8988T (cell line): ENCODE results near the gene FNIP1.
"Not testable (repeated sequence)": the region's sequence is repeated elsewhere in the genome, so short reads cannot be mapped to it uniquely, and the experiment has no call there.

Source experiments
- DNase-seq: peaks from one replicate; pipeline ENCODE4 v3.0.0; 2011

Gene FNIP1

GRCh38 chr5:131635684-131636572 lies 160.9 kb downstream of the FNIP1 start:
- DNase-seq = no peak

DNA sequence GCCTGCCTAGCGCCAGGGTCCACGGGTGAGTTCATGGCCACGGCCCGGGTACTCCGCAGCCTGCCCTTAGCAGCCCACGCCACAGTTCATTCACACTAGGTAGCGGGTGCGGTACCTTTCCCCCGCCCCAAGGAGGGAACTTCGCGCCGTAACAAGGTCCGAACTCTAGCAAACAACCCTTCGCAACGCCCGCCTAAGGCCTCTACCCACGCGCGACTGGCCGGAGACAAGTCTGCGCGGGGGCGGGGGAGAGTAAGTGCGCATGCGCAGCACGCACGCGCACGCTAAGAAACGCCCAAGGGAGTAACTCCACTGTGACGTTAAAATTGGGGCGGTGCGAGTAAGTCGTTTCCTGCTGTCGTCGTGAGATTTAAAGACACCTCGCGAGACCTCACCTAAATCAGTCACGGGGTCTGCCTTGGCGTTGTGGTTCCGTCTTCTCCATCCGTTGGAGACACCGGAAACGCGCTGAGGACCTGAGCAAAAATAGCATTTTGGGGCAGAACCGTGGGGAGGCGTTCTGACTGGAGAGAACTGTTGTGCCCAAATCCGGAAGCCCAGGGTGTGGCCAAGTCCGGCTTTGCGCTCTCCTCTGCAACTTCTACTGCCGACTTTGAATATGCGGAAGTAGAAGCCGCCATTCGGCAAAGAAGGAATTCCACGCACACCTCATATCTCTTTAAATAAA lies 161.7 kb downstream of the FNIP1 start, which contains the start of gene RAPGEF6:
Gene RAPGEF6, minus strand, starts transcription at position 234 of the 688 bp plus-strand sequence. Its CDS starts 199 bp downstream, at position 35.
- DNase-seq = peak; percentile 33

DNA sequence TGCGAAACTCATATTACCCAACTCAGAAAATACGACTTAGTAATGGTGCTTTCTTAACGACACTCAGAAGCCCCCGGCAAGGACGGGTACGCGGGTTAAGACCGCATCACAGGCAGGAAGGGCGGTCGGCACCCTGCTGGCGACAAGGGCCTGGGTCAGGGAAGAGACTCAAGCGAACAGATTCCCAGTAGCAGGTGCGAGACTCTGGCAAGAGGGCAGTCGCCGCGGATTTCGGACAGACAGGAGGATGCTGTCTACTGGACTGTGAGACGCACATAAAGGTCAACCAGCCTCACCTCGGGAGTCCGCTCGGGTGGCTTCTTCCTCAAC lies 162.2 kb downstream of the FNIP1 start:
- no peak for DNase-seq

GRCh38 chr5:131634238-131634637 lies 162.6 kb downstream of the FNIP1 start:
- DNase-seq = no peak

DNA sequence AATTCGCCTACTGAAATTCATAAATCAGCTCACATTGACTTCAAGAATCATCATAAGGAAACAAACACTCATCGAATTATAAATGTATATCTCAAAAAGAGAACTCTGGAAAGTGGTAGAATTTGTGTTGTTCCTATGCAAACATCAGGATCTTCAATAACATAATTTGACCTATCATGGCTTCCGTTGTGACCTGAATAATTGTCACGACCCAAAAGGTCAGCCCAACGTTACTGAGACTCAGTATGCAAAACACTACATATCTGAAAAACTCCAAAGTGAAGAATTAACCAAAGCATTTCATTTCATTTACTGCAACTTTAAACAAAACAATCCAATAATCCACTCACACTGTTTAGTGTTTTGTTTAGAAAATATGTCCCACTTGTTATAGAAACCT lies 163.0 kb downstream of the FNIP1 start:
- DNase-seq = no peak

GRCh38 chr5:131630963-131631350 lies 165.9 kb downstream of the FNIP1 start:
- DNase-seq = no peak

- DNase-seq = no peak
Observed at GRCh38 chr5:131630208-131630962, 166.4 kb downstream of the FNIP1 start.

DNA sequence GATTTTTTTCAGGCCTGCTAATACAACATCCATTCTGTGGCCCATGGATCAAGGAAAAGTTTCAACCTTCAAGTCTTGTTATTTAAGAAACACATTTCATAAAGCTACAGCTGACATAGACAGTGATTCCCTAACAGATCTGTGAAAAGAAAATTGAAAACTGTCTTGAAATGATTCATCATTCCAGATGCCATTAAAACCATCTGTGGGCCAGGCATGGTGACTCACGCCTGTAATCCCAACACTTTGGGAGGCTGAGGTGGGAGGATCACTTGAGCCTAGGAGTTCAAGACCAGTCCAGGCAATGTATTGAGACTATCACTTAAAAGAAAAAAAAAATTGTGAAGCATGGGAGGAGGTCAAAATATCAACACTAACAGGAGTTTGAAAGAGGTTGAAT lies 167.8 kb downstream of the FNIP1 start:
- no peak for DNase-seq

DNA sequence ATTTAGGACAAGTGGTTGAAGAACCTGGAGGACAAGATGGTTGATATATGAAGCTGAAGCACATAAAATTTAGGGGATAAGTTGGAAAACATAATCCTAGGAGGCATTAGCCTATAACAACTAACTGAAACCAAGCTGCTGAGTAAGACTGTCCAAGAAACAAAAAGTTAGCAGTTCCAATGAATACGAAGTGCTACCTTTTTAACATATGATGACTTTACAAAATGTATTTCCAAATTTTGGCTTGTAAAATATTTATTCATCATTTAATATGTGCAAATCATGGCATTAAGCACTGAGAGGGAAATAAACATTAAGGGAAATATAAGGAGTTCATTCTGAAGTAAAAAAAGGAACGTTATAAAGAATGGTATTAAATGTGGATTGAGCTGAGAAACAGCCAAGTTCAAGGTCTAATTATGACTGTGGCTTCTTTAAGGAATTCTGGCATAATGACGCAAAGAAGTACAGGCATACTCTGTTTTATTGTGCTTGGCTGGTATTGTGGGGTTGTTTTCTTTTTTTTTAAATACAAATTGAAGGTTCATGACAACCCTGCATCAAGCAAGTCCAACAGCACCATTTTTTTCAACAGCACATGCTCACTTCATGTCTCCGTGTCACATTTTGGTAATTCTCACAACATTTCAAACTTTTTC lies 169.5 kb downstream of the FNIP1 start:
- DNase-seq = no peak

- DNase-seq = no peak
Observed at GRCh38 chr5:131622633-131623032, 174.2 kb downstream of the FNIP1 start.

DNA sequence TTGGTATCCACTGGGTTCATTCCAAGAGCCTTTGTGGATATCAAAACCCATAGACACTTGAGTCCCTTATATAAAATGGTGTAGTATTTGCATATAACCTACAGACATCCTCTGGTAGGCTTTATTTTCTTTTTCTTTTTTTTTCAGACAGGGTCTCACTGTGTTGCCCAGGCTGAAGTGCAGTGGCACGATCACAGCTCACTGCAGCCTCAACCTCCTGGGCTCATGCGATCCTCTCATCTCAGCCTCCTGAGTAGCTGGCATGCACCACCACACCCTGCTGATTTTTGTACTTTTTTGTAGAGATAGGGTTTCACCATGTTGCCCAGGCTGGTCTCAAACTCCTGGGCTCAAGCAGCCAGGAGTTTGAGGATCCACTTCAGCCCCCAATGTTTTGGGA lies 175.7 kb downstream of the FNIP1 start:
- not testable (repeated sequence) for DNase-seq

- DNase-seq = no peak
Observed at GRCh38 chr5:131619102-131619501, 177.7 kb downstream of the FNIP1 start.

DNA sequence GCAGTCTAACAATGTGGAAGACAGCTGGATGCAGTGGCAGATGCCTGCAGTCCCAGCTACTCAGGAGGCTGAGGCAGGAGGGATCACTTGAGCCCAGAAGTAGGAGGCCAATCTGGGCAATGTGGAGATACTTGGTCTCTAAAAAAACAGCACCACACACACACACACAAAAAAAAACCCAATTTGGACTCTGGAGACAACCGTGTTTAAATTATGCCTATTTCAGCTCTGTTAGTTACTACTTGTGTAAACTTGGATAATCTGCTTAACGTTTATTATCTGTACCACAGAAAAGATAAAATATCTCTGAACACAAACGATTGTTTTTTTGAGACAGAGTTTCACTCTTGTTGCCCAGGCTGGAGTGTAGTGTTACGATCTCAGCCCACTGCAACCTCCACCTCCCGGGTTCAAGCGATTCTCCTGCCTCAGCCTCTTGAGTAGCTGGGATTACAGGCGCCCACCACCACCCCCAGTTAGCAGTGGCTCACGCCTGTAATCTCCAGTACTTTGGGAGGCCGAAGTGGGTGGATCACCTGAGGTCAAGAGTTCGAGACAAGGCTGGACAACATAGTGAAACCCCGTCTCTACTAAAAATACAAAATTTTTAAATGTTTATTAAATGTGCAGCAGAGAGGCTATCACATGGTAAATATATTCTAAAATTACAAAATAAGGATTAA lies 179.5 kb downstream of the FNIP1 start:
- no peak for DNase-seq

- no peak for DNase-seq
Observed at GRCh38 chr5:131615957-131616356, 180.9 kb downstream of the FNIP1 start.

DNA sequence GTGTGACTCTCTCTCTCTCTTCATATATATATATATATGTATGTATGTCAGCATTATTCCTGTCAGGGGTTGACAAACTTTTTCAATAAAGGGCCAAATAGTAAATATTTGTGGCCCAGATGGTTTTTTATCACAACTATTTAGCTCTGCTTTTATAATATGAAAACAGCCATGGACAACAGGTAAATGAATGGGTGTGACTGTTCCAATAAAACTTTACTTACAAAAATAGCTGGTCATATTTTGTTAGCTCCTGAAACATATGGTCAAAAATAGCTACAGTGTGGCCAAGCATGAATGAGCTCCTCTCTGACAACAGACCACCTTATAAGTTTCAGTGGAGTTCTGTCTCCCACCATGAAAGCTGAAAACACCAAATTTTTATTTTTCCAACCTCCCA lies 183.4 kb downstream of the FNIP1 start:
- no peak for DNase-seq

GRCh38 chr5:131611064-131611381 lies 185.8 kb downstream of the FNIP1 start:
- DNase-seq = no peak

DNA sequence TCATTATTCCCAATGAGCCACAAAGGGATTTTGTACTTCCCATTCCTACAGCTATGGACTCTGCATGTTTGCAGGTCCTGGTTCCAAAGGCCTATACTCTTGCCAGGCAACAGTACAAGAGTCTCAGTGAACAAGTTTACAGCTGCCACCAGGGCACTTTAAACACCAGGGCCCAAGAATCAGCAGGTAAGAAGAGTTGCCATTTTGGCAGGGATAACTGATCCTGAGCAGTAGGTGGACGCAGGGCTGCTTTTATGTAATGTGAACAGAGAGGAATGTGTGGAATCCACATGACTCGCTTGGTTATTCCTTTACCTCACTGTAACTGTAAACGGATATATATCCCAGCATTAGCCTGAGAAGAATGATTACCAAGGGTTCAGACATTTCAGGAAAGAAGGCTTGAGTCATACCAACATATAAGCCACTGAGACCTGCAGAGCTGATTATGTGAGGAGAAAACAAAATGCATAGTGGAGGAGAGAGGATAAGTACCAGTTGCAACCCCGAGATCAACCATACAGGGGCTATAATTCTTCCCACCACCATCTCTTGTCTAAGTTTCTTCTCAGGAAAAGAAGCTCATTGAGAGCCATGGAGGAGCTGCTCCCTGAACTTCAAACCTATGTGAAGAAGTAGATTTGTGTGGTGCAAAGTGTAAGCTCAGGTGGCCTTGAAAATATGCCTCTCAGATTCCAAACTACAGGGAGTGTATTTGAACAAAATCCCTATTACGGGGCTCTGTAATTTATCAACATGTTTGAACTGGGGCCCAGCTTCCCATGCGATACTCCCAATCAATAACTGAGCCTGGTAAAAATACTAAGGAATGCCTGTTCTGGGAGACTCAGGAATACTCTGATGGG lies 186.4 kb downstream of the FNIP1 start:
- peak; percentile 34 for DNase-seq

- no peak for DNase-seq
Observed at GRCh38 chr5:131609774-131610173, 187.0 kb downstream of the FNIP1 start.

DNA sequence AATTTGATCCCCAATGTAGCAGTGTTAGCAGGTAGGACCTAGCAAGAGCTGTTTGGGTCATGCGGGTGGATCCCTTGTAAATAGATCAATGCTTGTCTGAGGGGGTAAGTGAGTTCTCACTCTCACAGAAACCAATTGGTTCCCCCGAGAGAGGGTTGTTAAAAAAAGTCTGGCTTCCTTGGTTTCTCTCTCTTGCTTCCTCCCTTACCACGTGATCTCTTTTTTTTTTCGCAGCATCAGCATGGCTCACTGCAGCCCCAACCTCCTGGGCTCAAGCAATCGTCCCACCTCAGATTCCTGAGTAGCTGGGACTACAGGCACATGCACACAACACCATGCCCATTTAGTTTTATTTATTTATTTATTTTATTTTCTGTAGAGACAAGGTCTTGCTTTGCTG lies 188.2 kb downstream of the FNIP1 start:
- no peak for DNase-seq

- no peak for DNase-seq
Observed at GRCh38 chr5:131607903-131608540, 188.8 kb downstream of the FNIP1 start.

DNA sequence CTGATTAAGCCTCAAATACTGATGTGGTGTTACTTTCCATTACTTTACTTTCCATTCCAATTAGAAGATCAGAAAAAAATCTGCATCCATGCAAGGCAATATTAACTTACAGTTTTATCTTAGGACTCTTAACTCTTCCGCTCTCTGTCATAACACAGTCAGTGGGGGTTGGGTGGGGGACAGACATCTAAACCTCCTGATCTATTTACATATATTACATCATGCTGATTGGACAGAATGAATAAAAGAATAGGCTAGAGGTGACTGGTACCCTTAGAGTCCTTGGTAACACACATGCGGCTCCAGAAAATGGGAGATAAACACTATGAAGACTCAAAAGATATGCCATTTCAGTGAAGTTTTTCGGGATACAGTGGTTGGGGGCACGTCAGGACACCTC lies 189.4 kb downstream of the FNIP1 start:
- no peak for DNase-seq
